Middle frontal gyrus (tissue), 1 donor: Measurements from ENCODE around the gene CUL7.
"Not testable (repeated sequence)": the region's sequence is repeated elsewhere in the genome, so short reads cannot be mapped to it uniquely, and the experiment has no call there.

ENCODE experiments used
- DNase-seq: peaks from one replicate; pipeline ENCODE4 v3.0.0-alpha.2; 2015; ENCODE audit warnings: low spot score; ENCODE audit errors: extremely low spot score

Gene CUL7

DNA sequence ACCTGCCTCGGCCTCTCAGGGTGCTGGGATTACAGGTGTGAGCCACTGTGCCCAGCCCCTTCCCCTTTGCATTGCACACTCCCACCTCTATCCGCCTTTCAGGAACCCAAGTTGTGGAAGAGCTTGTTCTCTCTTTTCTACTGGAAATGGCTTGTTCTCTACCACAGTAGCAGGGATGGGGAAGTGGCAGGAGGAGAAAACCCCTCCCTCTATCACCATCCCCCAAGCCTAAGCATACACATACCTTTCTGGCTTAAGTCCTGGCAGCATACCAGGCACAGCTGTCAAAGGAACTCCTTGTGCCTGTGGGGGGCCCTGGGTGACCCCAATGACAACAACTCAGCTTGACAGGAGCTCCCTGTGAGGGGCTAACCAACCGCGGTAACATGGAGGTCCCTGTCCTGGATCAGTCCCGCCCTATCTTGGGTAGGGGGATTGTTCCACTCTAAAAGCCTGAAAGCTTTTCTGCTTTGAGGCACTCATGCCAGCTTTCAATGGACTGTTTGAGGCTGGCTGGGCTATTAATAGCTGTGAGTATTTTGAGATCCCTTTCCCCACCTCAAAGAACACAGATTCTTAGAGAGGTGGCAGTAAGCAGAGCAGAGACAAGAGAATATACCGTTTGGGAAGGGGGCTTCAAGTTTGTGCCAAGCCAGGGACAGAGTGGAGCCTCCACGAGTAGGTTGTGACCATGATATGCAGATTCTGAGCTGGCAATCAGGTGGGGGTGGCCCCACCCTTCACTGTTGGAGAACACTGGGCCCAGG, 37.3 kb downstream of the CUL7 start:
- DNase-seq: no peak

DNA sequence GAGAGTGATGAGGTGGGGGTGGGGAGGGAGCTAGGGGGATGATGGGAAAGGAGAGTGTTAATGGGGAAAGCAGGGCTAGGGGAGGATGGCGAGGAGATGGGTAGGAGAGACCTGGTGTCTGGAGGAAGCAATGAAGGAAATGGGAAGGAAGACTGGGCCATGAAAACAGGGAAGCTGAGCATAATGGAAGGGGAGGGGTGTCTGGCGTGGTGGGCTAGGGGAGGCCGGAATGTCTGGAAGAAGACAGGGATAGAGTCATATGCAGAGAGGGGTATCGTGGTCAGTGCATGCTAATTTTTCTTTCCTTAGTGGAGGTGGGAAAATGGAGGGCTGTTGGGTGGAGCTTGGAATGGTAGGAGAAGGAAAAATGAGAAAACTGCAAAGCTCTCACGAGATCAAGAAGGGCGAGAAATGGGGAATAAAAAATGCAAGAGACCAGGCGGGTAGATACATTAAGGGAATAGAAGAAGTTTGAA, 39.2 kb downstream of the CUL7 start:
- no peak for DNase-seq

- peak; percentile 98 for DNase-seq
Measured at GRCh38 chr6:43013843-43014433, 39.7 kb downstream of the CUL7 start, which contains the start of the genes KLHDC3 and MEA1. TSS of gene KLHDC3 (plus strand) at chr6:43014249. CDS start at chr6:43017193, 2,944 bp downstream. TSS of gene MEA1 (minus strand) at chr6:43013946. CDS start at chr6:43013813, 133 bp downstream.

- no peak for DNase-seq
Measured at GRCh38 chr6:43013097-43013842, 40.4 kb downstream of the CUL7 start.

DNA sequence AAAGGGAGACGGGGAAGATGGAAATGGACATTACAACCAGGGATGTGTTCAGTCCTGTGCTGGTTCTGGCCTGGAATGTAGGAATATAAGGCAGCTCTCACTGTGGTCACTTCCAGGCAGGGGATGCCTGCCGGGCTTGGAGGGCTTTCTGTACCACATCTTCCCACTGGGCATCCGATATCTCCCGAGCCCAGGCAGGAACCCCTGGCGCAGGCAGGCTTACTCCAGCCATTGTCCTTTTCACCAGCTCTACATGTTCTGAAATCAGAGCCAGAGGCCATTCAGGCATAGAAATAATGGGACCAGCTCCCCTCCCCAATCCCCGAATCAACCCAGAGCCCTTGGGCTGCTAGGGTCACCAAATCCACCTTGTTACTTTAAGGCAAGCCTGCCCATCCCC, 41.3 kb downstream of the CUL7 start:
- no peak for DNase-seq

GRCh38 chr6:43011207-43011606, 42.4 kb downstream of the CUL7 start:
- no peak for DNase-seq

DNA sequence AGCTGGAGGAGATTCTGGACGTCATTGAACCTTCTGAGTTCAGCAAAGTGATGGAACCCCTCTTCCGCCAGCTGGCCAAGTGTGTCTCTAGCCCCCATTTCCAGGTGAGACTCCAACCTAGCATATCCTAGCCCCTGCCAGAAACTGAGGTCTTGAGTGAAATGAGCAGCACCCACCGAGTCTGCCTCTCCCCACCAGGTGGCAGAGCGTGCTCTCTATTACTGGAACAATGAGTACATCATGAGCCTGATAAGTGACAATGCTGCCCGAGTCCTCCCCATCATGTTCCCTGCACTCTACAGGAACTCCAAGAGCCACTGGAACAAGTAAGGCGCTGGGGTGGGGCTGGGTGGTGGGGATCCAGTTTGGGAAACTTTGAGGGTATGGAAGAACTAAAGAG, 44.5 kb downstream of the CUL7 start:
- DNase-seq: no peak

GRCh38 chr6:43007126-43007525, 46.5 kb downstream of the CUL7 start:
- no peak for DNase-seq

DNA sequence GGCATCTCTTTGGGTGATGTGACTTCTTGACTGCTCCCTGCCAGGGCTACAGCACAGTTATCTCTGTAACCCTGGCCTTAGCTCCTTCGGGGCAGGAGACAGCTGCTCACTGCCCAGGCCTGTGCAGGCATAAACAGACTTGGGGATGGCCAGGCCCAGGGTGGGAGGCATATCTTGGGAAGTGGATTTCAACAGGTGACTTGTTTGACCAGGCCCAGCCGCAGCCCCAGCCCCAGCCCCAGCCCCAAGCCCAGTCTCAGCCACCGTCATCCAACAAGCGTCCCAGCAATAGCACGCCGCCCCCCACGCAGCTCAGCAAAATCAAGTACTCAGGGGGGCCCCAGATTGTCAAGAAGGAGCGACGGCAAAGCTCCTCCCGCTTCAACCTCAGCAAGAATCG, 47.4 kb downstream of the CUL7 start:
- no peak for DNase-seq

DNA sequence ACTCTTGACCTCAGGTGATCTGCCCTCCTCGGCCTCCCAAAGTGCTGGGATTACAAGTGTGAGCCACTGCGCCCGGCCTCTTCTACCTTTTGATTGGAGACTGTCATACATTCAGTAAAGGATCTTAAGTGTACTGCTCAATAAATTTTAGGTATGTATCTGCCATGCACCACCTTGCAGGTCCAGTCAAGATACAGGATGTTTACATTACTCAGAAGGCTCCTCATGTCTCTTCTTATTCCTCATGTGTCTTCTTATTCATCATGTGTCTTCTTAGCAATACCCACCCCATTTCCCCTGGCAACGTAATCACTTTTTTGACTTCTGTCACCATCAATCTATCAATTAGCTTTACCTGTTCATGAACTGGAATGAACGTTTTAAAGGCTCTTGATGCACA, 47.8 kb downstream of the CUL7 start:
- DNase-seq: no peak

- no peak for DNase-seq
Measured at GRCh38 chr6:43001843-43002242, 51.8 kb downstream of the CUL7 start.

DNA sequence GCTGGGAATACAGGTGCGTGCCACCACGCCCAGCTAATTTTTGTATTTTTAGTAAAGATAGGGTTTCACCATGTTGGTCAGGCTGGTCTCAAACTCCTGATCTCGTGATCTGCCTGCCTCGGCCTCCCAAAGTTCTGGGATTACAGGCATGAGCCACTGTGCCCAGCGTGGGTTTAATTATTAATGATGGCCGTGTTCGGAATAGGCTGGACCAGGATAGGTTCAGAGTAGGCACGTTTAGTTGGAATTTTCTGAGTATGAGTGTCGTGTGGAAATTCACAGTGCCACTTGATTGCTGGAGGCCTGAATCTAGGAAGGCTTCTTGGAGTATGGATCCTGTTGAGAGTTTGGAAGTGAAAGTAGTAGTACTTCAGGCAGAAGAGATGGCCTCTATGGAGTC, 55.4 kb downstream of the CUL7 start:
- not testable (repeated sequence) for DNase-seq

- DNase-seq: no peak
Measured at GRCh38 chr6:42996513-42996912, 57.1 kb downstream of the CUL7 start.

DNA sequence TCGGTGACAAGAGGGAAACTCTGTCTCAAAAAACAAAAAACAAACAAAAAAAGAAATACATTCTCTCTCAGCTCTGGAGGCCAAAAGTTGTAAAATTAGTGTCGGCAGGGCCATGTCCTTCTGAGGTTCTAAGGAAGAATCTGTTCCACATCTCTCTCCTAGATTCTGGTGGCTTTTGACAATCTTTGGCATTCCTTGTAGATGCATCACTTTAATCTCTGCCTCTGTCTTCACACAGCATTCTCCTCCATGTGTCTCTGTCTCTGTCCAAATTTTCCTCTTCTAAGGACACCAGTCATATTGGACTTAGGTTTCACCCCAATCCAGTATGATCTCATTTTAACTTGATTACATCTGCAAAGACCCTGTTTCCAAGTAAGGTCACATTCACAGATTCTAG, 60.2 kb downstream of the CUL7 start:
- DNase-seq: no peak

GRCh38 chr6:42989923-42990322, 63.7 kb downstream of the CUL7 start:
- no peak for DNase-seq

DNA sequence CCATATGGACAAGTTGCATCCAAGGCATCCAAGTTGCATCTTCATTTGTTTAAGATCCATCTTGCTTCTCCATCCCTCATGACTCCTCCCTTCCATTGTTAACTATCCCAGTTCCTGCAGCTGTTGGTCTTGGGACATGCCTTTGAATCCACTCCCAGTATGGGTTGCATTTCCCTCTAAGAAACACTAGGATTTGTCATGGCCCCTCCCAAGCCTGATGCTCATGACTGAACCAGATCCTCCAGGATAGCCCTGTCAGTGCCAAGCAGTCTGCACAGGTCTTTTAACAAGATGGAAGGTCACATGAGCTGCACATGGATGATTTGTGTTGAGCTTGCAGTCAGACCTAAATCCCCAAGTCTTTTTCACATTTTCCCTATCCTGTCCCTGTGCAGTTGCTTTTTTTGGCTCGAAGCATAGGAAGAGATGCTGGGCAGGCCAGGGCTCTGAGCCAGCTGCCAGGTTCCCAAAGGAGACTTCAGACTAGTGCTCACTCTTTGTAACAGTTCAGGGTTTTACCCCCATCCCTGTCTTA, 65.1 kb downstream of the CUL7 start:
- no peak for DNase-seq
